HL-60 (cell line): Measurements from ENCODE around the gene CFTR.

Experiments used
- CTCF ChIP-seq: IDR thresholded peaks from one replicate; pipeline ENCODE4 v1.5.1; 2011; ENCODE audit warnings: low read length, control low read depth, inconsistent platforms; ENCODE audit not compliant: insufficient read depth
- POLR2AphosphoS5 ChIP-seq: IDR thresholded peaks from 2 replicates; pipeline ENCODE4 v1.6.1; 2012; ENCODE audit warnings: low read depth
- REST ChIP-seq: IDR thresholded peaks from 2 replicates; pipeline ENCODE4 v1.6.1; 2012; ENCODE audit warnings: low read depth; ENCODE audit not compliant: insufficient replicate concordance
- SPI1 ChIP-seq: IDR thresholded peaks from 2 replicates; pipeline ENCODE4 v1.6.1; 2012; ENCODE audit warnings: low read depth, mild to moderate bottlenecking, borderline replicate concordance

GRCh38 chr7:117562759-117563158, 82.9 kb downstream of the CFTR start:
- no peak for TF ChIP-seq CTCF
- no peak for TF ChIP-seq POLR2AphosphoS5
- no peak for TF ChIP-seq REST
- TF ChIP-seq SPI1 = no peak
